ENCODE results near the gene PDZD4.

The PDZD4 gene

DNA sequence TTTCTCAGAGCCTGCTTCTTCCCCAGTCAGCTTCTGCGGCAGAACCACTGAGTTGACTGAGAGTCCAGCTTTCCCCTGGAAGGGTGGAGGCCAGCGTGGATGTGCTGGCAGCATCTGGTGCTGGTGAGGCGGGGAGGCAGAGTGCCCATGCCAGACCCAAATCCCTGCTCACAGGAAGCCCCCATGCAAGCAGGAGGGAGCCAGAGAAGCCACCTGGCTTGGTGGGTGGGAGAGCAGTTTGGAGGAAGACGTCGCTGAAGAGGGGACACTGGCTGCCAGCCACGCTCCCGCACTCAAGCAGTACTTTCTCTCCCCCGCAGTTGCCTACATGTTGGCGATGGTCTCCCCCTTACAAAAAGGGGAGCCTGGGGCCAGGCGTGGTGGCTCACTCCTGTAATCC lies 6.0 kb downstream of the PDZD4 start:
- Histone ChIP-seq H3K27ac (ENCODE audit: low read depth, low read length) (no peak overlapping the region), H3K4me1 (ENCODE audit: control insufficient read depth, low read depth, low read length) (peaks cover 2% of the 10 kb centered on the region), H3K79me1 (ENCODE audit: low read length) (no peaks in the 10 kb centered on the region), H3K9ac (ENCODE audit: low read length) (no peak overlapping the region), H3K56ac (ENCODE audit: low read length) (no peak overlapping the region), H3K4me3 (ENCODE audit: low read length) (no peak overlapping the region), H4K8ac (ENCODE audit: low read depth, low read length) (no peak overlapping the region), H2BK120ac (ENCODE audit: low read depth, low read length) (no peak overlapping the region), H3K23ac (ENCODE audit: low read length) (no peak overlapping the region), H3K36me3 (ENCODE audit: control insufficient read depth, insufficient read depth, low read length) (no peaks in the 10 kb centered on the region), H2BK5ac (ENCODE audit: low read length) (no peak overlapping the region), H2AK5ac (ENCODE audit: low read length) (no peak overlapping the region), H3K18ac (ENCODE audit: low read length) (no peak overlapping the region), H2BK15ac (replicated peaks; ENCODE audit: low read depth) (no peak overlapping the region), H3K4ac (ENCODE audit: low read depth, low read length) (no peak overlapping the region), H3K4me2 (ENCODE audit: low read length) (no peak overlapping the region), H3K27me3 (ENCODE audit: insufficient read depth, low read length, poor library complexity) (no peaks in the 10 kb centered on the region), H4K5ac (ENCODE audit: low read length) (no peak overlapping the region), H3K79me2 (ENCODE audit: control insufficient read depth, insufficient read depth, low read length) (peaks cover 24% of the 10 kb centered on the region)
- no peak for DNase-seq
- WGBS (ENCODE audit: extremely low coverage, insufficient coverage, low lambda C conversion rate), result no CpG with 5 or more reads among the region's 10 CpGs

- no peak overlapping the region for H3K9ac ChIP-seq (ENCODE audit: low read length)
- H3K18ac ChIP-seq (ENCODE audit: low read length), result no peak overlapping the region
- no peak overlapping the region for H2BK15ac ChIP-seq (replicated peaks; ENCODE audit: low read depth)
- no peaks in the 10 kb centered on the region for H3K27me3 ChIP-seq (ENCODE audit: insufficient read depth, low read length, poor library complexity)
- no peaks in the 10 kb centered on the region for H3K79me1 ChIP-seq (ENCODE audit: low read length)
- no peaks in the 10 kb centered on the region for H3K4me1 ChIP-seq (ENCODE audit: control insufficient read depth, low read depth, low read length)
- no peak overlapping the region for H3K4ac ChIP-seq (ENCODE audit: low read depth, low read length)
- H3K36me3 ChIP-seq (ENCODE audit: control insufficient read depth, insufficient read depth, low read length), result no peaks in the 10 kb centered on the region
- H3K56ac ChIP-seq (ENCODE audit: low read length), result no peak overlapping the region
- H2BK120ac ChIP-seq (ENCODE audit: low read depth, low read length), result no peak overlapping the region
- no peak overlapping the region for H3K23ac ChIP-seq (ENCODE audit: low read length)
- no peak overlapping the region for H2BK5ac ChIP-seq (ENCODE audit: low read length)
- WGBS (ENCODE audit: extremely low coverage, insufficient coverage, low lambda C conversion rate), result no CpG with 5 or more reads among the region's 9 CpGs
- no peak overlapping the region for H2AK5ac ChIP-seq (ENCODE audit: low read length)
- no peak overlapping the region for H4K5ac ChIP-seq (ENCODE audit: low read length)
- no peak overlapping the region for H3K4me3 ChIP-seq (ENCODE audit: low read length)
- DNase-seq, result no peak
- H3K79me2 ChIP-seq (ENCODE audit: control insufficient read depth, insufficient read depth, low read length), result peaks cover 34% of the 10 kb centered on the region
- no peak overlapping the region for H4K8ac ChIP-seq (ENCODE audit: low read depth, low read length)
- no peak overlapping the region for H3K27ac ChIP-seq (ENCODE audit: low read depth, low read length)
- no peak overlapping the region for H3K4me2 ChIP-seq (ENCODE audit: low read length)
Observed at GRCh38 chrX:153821066-153821465, 9.3 kb downstream of the PDZD4 start.

DNA sequence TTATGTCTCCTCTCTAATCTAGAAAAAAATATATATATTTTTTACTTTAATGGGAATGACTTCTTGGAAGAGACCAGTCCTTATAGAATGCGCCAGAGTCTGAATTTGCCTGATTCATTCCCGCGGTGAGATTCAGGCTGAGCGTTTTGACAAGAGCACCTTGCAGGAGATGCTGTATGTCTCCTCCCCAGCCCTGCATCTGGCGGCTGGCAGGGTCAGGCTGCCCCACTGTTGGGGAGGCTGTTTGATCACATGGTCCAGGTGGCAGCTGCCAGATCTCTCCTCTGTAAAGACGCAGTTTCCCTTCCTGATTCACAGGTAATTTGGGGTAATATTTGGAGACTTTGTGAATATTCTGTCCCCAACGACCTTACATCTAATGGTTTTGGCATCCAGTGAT lies 9.7 kb downstream of the PDZD4 start:
- Histone ChIP-seq H3K9ac (ENCODE audit: low read length) (no peak overlapping the region), H3K56ac (ENCODE audit: low read length) (no peak overlapping the region), H3K27me3 (ENCODE audit: insufficient read depth, low read length, poor library complexity) (no peaks in the 10 kb centered on the region), H2BK15ac (replicated peaks; ENCODE audit: low read depth) (no peak overlapping the region), H2BK5ac (ENCODE audit: low read length) (no peak overlapping the region), H3K27ac (ENCODE audit: low read depth, low read length) (no peak overlapping the region), H3K23ac (ENCODE audit: low read length) (no peak overlapping the region), H3K18ac (ENCODE audit: low read length) (no peak overlapping the region), H3K79me1 (ENCODE audit: low read length) (no peaks in the 10 kb centered on the region), H3K4me1 (ENCODE audit: control insufficient read depth, low read depth, low read length) (no peaks in the 10 kb centered on the region), H3K36me3 (ENCODE audit: control insufficient read depth, insufficient read depth, low read length) (no peaks in the 10 kb centered on the region), H4K5ac (ENCODE audit: low read length) (no peak overlapping the region), H3K4me2 (ENCODE audit: low read length) (no peak overlapping the region), H3K79me2 (ENCODE audit: control insufficient read depth, insufficient read depth, low read length) (peaks cover 31% of the 10 kb centered on the region), H3K4me3 (ENCODE audit: low read length) (no peak overlapping the region), H2AK5ac (ENCODE audit: low read length) (no peak overlapping the region), H4K8ac (ENCODE audit: low read depth, low read length) (no peak overlapping the region), H2BK120ac (ENCODE audit: low read depth, low read length) (no peak overlapping the region), H3K4ac (ENCODE audit: low read depth, low read length) (no peak overlapping the region)
- no CpG with 5 or more reads among the region's 7 CpGs for WGBS (ENCODE audit: extremely low coverage, insufficient coverage, low lambda C conversion rate)
- no peak for DNase-seq

DNA sequence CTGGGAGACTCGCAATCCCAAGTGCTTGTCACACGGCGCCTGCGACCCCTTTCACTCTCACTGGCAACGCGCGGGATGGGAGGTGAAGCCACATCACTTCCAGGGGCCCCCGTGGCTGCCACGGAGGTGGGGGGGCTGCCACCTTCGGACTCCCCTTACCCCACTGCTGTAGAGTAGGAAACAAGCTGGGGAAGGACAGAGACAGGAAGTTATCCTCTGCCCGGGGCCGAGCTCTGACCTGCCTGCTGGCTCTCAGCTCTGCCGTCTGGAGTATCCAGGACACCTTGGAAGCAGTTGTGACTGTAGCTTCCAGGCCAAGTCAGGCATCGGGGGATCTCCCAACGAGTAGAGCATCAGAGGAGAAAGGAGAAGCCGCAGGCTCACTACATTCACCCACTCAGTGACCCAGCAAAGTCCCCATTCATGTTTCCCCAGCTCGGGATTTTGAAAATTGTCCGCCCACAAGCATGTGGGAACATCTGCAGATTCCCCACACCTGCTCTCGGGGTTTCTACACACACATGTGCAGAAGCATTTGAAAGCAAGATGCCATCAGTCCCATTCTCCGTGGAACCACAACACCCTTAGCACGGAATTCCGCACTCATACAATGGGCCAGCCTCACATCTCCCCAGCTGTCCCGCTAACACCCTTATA lies 10.8 kb downstream of the PDZD4 start:
- Histone ChIP-seq H4K8ac (ENCODE audit: low read depth, low read length) (no peak overlapping the region), H3K36me3 (ENCODE audit: control insufficient read depth, insufficient read depth, low read length) (no peaks in the 10 kb centered on the region), H3K4ac (ENCODE audit: low read depth, low read length) (peak overlapping the region; percentile 57), H3K4me1 (ENCODE audit: control insufficient read depth, low read depth, low read length) (no peaks in the 10 kb centered on the region), H3K4me3 (ENCODE audit: low read length) (no peak overlapping the region), H3K18ac (ENCODE audit: low read length) (peak overlapping the region; percentile 43), H3K9ac (ENCODE audit: low read length) (peak overlapping the region; percentile 75), H4K5ac (ENCODE audit: low read length) (no peak overlapping the region), H2AK5ac (ENCODE audit: low read length) (no peak overlapping the region), H3K27me3 (ENCODE audit: insufficient read depth, low read length, poor library complexity) (no peaks in the 10 kb centered on the region), H3K4me2 (ENCODE audit: low read length) (peak overlapping the region; percentile 36), H3K27ac (ENCODE audit: low read depth, low read length) (peak overlapping the region; percentile 52), H2BK15ac (replicated peaks; ENCODE audit: low read depth) (no peak overlapping the region), H3K79me1 (ENCODE audit: low read length) (no peaks in the 10 kb centered on the region), H2BK120ac (ENCODE audit: low read depth, low read length) (no peak overlapping the region), H3K23ac (ENCODE audit: low read length) (no peak overlapping the region), H2BK5ac (ENCODE audit: low read length) (no peak overlapping the region), H3K79me2 (ENCODE audit: control insufficient read depth, insufficient read depth, low read length) (peaks cover 24% of the 10 kb centered on the region), H3K56ac (ENCODE audit: low read length) (peak overlapping the region; percentile 86)
- no CpG with 5 or more reads among the region's 23 CpGs for WGBS (ENCODE audit: extremely low coverage, insufficient coverage, low lambda C conversion rate)
- peak; percentile 54 for DNase-seq

GRCh38 chrX:153818571-153819383 lies 11.6 kb downstream of the PDZD4 start:
- no peak overlapping the region for H3K23ac ChIP-seq (ENCODE audit: low read length)
- no CpG with 5 or more reads among the region's 67 CpGs for WGBS (ENCODE audit: extremely low coverage, insufficient coverage, low lambda C conversion rate)
- H4K5ac ChIP-seq (ENCODE audit: low read length), result no peak overlapping the region
- peak overlapping the region; percentile 75 for H3K9ac ChIP-seq (ENCODE audit: low read length)
- H2AK5ac ChIP-seq (ENCODE audit: low read length), result no peak overlapping the region
- H2BK15ac ChIP-seq (replicated peaks; ENCODE audit: low read depth), result no peak overlapping the region
- no peak overlapping the region for H2BK120ac ChIP-seq (ENCODE audit: low read depth, low read length)
- H4K8ac ChIP-seq (ENCODE audit: low read depth, low read length), result no peak overlapping the region
- H3K18ac ChIP-seq (ENCODE audit: low read length), result no peak overlapping the region
- H3K27ac ChIP-seq (ENCODE audit: low read depth, low read length), result peak overlapping the region; percentile 52
- H3K4ac ChIP-seq (ENCODE audit: low read depth, low read length), result peak overlapping the region; percentile 57
- H2BK5ac ChIP-seq (ENCODE audit: low read length), result no peak overlapping the region
- H3K4me1 ChIP-seq (ENCODE audit: control insufficient read depth, low read depth, low read length), result no peaks in the 10 kb centered on the region
- peak overlapping the region; percentile 86 for H3K56ac ChIP-seq (ENCODE audit: low read length)
- H3K79me1 ChIP-seq (ENCODE audit: low read length), result no peaks in the 10 kb centered on the region
- H3K4me3 ChIP-seq (ENCODE audit: low read length), result no peak overlapping the region
- no peaks in the 10 kb centered on the region for H3K36me3 ChIP-seq (ENCODE audit: control insufficient read depth, insufficient read depth, low read length)
- peak; percentile 66 for DNase-seq
- peak overlapping the region; percentile 44 for H3K4me2 ChIP-seq (ENCODE audit: low read length)
- peaks cover 18% of the 10 kb centered on the region for H3K79me2 ChIP-seq (ENCODE audit: control insufficient read depth, insufficient read depth, low read length)
- no peaks in the 10 kb centered on the region for H3K27me3 ChIP-seq (ENCODE audit: insufficient read depth, low read length, poor library complexity)
